ENCODE measurements around the gene ARHGEF40.

ARHGEF40 gene

DNA sequence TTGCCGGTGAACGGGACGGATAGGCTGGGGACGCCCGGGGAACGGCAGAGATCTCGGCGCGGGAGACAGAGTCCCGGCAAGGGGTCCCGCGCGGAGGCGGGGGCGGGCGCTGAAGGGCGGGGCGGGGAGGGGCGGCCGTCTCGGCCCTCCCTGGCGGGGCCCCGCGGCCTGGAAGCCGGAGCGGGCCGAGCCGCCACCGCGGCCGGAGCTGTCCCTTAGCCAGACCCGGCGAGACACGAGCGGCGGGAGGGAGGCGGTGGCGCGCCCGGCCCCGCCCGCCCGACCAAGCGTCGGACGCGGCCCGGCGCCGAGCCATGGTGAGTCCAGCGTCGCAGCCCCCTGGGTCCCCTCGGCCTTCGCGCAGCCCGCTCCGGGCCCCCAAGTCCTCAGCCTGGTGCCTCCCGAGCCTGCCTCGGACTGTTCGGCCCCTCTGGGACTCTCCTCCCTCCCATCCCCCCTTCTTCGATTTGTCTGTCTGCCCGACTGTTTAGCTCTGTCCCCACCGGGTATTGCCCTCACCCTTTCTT, at the start of gene ARHGEF40:
TSS of gene ARHGEF40 (plus strand) at position 222 of the 527 bp plus-strand sequence. CDS start at position 315, 93 bp downstream.
- peak; percentile 61 for DNase-seq

DNA sequence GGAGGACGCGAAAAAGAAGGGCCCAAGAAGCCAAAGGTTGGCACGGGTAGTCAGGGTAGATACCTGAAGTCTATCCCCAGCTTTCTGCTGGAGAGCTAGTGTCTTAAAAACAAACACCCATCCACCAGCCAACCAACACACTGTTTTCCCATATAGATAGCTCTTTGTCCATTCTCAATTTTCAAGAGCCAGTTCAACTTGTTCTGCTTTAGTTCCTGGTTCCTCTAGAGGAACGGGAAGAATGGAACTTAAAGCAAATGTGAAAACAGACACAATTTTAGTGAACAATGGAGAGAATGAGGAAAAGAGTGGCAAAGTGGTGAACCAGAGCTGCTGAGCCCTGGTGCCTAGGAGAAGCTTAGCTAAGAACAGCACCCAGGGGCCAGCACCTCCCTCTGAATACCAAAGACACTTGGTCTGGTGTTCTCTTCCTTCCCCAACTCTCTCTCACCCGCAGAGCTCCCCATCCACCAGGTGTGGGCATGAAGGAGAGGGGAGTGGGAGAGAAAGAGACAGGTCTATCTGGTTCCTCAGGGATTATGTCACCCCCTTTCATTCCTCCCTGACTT, 49.0 kb upstream of the ARHGEF40 start:
- DNase-seq = no peak

DNA sequence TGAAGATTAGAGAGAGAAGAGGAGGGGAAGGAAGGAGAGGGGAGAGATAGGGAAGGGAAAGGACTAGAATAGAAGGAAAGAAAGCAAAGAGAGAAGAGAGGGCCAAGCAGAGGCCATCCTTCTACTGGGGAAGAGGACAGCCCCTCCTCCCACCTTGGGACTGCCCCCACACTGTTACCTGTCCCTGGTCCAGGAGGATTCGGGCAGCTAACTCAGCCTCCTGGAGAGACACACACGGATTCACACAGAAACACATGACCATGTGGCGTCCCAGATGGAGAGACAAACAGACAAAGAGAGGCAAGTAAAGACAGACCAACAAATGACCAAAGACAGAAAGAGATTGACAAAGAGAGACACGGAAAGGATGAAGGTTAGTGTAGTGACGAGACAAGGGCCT, 47.4 kb upstream of the ARHGEF40 start:
- no peak for DNase-seq

DNA sequence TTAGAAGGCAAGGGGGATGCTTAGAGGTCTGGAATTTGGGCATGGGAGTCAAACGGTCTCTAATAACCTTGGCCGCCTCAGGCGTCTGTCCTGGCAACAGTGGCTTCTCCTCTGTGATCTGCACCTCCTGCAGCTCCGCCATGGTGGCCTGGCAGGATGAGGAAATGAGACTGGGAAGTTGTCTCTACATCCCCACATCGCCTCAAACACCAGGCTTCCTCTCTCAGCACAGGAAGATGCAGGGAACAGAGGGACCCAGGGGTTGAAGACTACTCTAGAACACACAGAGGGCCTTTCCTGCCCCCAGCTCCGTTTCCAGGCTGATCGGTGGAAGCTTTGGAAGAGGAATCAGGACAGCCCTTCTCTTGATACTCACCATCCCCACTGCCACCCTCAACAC, 46.9 kb upstream of the ARHGEF40 start:
- peak; percentile 42 for DNase-seq

DNA sequence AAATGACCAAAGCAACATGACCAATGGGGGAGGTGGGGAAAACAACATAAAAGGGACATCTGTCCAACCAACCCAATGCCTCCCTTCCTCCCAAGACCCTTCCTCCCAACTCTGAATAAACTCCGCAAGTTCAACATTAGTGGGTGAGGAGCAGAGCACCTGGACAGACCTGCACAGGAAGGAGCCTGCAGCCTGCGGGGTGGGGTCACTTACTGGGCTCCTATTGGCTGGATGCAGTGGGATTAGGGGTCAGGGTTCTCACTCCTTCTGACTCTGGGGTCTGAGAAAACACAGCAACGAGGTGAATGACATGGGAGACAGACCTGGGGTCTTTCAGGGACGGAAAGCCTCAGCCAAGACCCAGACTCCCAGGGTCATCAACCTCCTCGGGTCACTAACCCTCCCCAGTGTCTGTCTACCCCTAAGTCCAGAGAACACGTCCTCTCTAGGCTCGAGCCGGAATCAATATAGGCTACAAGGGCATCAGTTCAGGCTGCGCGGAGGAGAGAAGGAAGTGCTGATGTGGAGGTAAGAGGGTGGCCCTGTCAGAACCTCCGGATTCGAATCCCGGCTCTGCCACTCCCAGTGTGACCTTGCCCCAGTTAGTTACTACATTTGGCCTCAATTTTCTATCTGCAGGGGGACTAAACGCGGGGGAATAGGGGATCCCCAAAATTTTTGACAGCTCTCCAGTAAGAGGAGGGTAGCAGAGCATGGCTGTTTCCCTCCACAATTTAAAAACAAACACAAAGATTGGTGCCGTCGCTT, 46.1 kb upstream of the ARHGEF40 start:
- DNase-seq = no peak

DNA sequence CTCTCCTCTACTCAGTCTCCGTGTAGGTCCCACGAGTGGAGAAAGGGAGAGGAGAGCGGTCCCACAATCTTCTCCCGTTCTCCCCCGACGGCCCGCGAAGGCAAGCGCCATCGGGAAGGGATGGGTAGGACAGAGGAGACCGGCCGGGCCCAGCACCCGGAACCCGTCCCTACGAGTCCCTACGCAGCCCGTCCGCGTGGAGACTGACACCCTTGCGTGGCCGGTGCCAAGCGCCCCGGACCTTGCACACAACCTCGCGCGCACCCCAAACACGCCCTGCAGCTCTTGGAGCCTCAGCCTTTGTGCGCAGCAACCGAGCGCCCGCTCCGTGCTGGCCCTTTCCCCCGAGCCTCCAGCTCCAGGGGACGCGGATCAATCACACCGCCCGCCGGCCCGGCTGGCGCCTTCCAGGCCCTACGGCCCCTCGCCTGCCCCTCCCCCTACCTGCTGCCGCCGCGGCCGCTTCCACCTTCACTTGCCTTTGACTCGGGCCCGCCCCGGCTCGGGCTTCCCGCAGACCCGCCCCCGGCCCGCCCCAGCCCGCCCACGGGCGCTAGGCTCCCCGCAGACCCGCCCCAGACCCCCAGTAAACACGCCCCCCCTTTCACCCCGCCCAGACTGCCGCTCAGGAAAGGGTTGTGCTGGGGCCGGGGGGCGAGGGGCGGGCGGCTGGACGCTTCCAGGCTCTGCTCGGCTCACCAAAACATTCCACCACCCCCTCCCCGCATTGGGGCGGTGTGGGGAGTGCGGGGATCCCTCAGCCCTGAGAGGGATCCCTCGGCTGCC, 45.3 kb upstream of the ARHGEF40 start, which contains the start of gene NDRG2:
TSS of gene NDRG2 (minus strand) at position 477 of the 786 bp plus-strand sequence. CDS start 1,746 bp downstream, outside the sequence.
- no peak for DNase-seq

DNA sequence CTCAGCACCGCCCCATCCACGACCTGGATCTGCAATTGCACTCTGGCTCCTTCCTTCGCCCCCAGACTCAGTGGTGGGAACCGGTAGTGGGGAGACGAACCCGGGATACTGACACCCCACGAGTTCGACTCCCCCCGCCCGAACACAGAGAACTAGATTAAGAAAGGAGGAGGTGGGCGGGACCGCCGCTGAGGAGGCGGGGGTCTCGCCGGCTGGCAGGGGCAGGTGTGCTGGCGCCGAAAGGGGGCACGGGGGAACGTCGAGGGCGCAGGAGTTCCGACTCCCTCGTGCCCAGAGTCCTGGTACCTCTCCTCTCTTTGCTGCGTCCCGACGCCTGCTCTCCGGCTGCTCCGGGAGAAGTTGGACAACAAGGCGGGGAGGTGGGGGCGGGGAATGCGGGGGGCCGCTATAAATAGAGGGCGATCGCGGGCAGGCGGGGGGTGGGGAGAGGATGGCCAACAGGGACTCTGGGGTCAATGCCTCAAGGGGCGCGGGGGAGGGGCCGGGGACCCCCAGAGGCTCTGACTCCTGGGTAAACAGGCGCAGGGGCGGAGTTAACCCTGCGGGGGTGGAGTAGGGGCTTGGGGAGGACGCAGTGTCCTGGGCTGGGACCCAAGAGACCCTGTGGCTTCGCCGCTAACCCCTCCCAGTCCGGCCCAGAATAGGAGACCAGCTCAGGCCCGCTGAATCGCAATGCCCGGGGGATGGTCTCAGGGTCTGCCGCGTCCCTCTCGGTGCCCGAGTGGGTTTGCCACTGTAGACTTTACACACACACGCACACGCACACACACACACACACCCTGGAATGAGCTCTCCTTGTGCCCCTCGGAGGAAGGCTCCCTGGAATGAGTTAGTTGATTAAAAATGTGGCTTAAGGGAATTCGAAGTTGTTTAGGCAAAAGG, 44.5 kb upstream of the ARHGEF40 start:
- no peak for DNase-seq

DNA sequence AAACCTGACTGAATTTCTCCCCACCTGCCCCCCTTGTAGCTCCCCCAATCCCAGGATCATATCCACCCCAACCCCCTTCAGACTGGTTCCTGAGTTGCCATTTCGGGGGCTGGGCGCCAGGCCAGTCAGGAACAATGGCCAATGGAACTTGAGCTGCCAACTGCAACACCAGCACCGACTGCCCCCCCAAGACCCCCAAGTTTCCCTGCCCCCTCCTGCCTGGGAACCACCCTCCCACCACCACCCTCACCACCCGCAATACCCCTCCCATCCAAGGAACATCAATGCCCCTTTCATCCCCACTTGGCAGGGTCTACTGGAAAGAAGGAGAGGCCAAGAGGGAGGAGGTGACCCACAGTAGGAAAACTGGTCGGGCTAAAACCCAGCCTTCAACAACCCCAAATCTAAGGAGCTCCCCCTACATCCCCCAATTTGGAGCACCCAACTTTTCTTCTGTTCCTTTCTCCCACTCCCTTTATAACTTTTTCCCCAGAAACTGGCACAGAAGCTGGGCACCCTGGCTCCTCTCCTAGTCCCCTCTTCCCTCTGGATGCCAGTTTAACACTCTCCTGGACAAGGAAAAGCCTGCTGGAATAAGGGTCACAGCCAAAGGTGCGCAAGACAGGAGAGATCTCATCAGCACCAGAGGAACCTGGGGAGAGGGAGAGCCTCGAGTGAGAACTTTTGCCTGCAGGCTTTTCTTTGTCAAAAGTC, 43.7 kb upstream of the ARHGEF40 start:
- no peak for DNase-seq

DNA sequence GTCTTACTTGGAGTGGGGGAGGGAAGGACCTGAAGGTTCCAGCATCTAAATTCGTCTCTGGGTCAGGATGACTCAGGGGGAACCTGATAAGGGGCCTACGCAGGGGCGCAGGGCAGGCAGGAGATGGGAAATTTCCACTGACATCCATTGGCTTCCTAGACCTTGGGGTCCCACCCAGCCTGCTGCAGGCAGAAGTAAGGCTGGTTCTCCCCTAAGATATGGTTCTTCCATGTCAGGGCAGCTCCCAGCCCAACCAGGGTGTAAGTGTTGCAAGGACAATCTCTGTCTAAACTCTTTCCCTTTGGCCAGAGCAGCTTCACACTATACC, 43.2 kb upstream of the ARHGEF40 start:
- no peak for DNase-seq

DNA sequence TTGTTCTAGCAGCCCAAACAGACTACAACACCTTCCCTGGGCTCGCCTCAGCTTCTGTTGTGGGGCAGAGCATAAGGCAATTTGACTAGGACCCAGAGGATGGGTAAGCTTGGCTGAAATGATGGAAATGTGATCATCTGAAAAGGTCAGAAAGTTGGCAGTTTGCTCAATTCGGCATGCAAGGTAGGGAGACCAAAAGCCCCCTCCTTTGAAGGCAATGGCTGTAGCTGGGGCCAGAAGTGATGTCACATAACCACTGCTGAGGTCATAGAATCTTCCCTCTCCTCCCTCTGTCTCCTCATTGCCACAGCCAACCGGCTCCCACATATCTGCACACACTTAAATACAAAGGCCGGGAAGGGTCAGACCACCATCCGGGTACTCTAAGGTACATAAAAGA, 40.2 kb upstream of the ARHGEF40 start, which contains the start of gene TPPP2:
TSS of gene TPPP2 (plus strand) at position 301 of the 400 bp plus-strand sequence. CDS start 365 bp downstream, outside the sequence.
- DNase-seq = no peak

DNA sequence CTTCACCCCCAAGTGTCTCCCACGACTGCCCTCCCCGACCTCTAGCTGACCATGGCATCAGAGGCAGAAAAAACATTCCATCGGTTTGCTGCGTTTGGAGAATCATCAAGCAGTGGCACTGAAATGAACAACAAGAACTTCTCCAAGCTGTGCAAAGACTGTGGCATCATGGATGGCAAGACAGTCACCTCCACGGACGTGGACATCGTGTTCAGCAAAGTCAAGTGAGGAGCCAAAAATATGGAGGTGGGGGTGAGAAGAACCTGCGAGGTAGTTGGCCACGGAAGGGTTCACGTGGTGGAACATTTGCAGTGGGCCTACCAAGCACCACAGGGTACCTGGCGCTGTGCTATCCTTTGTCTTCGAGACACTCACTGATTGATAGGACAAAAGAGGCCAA, 39.6 kb upstream of the ARHGEF40 start:
- no peak for DNase-seq

DNA sequence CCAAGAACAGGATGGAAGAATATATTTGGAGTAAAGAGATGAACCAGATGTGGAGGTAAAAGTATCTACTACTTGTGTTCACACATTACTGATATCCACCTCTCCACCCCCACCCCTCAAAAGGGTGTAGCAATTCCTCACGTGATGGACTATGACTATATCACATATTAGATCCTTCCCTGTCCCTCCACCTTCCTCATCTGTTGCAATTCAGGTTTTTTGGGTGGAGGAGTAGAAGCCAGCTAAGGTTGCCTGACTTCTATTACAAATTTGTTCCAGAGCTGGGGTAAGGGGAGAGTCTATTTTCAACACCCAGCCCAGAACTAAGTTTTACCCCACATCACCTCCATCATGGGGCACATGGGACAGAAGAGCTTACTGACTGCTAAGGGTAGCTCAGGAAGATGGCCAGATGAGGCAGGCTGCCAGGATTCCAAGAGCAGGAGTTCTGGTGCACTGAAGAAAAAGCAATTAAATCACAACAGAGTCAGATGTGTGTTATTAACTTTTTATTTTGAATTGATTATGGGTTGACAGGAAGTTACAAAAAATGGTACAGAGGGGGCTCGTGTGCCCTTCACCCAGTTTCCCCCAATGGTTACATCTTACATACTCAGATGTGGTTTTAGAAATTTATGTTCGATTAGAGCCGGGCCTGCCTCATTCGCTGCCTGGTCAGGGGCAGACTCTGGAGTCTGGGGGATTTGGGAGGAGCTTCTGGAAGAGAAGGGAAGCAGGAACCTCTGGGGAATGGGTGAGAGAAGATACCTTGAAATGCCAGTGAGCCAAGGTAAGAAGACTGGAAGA, 37.6 kb upstream of the ARHGEF40 start:
- no peak for DNase-seq

DNA sequence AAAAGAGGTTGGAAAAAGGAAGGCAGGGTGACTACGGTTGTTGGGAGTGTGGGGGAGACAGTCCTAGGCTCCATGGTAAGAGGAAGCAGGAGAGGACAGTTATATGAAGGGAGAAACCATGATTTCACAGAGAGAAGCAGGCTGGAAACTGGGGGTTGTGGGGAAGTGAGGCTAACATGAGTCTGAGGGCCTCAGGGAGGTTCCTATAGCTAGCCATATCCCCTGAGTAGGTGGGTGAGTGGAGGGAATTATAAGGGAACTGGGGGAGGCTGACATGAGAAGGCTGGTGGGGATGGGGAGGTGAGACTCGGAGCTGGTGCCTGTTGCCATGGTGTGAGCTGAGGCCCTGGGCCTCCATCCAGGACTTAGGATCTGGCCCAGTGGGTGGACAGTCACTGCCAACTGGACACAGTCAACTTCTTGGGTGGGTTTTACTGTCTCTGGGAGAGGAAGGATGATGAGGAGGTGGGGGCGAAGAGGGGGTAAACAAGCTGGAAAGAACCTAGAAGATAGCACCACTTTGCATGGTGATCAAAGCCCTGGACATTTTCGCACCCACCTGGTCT, 36.9 kb upstream of the ARHGEF40 start:
- DNase-seq = no peak

DNA sequence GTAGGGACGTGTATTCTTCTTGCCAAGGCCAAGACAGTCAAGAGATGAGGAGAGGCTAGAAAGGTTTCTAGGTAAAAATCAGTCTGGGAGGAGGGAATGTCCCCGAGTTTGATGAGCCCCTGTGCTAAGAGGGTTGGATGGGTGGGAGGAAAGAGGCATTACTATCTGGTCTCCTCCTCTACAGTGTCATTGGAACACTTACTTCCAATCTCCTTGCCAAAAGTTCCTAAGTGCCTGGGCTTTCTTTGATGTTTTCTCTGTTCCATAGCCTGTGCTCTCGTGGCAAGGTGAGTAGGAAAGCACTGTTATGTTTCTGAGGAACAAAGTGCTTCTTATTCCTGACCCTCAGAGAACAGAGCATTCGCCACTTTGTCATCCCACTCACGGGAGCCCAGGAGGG, 35.4 kb upstream of the ARHGEF40 start, which contains the start of gene RNASE13:
TSS of gene RNASE13 (minus strand) at position 101 of the 400 bp plus-strand sequence. CDS start 519 bp downstream, outside the sequence.
- no peak for DNase-seq

DNA sequence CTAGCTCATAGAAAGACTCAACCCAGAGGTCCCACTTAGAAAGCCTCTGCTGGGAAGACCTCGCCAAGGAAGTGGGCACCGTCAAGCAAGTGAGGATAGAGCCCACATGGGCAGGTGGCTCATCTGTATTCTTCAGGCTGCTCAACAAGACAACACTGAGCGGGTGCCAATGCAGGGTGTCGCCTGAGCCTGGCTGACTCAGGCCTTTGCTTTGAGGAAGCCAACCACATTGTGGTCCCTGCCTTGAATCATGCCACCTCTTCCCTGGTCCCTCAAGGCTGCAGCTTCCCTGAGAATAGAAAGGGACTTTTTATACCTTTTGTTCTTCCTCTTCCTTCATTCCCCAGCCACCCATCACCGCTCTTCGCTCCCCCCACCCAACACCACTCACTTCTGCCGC, 33.4 kb upstream of the ARHGEF40 start:
- peak; percentile 55 for DNase-seq

DNA sequence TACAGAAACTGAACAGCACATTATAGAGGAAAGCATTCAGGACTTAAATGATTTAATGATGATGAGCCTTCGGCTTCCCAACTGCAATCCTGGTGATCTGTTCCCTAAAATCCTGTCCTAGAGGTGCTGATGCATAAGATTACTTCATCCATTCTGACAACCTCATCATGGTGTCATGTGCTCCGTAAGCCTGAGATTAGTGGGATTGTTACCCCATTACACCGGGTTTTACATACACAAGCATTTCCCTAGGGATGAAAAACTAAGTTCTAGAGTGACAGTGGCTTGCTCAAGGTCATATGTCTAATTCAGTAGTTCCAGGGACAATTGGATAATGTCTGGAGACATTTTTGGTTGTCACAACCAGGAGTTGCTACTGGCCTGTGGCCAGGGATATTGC, 32.9 kb upstream of the ARHGEF40 start:
- peak; percentile 46 for DNase-seq

DNA sequence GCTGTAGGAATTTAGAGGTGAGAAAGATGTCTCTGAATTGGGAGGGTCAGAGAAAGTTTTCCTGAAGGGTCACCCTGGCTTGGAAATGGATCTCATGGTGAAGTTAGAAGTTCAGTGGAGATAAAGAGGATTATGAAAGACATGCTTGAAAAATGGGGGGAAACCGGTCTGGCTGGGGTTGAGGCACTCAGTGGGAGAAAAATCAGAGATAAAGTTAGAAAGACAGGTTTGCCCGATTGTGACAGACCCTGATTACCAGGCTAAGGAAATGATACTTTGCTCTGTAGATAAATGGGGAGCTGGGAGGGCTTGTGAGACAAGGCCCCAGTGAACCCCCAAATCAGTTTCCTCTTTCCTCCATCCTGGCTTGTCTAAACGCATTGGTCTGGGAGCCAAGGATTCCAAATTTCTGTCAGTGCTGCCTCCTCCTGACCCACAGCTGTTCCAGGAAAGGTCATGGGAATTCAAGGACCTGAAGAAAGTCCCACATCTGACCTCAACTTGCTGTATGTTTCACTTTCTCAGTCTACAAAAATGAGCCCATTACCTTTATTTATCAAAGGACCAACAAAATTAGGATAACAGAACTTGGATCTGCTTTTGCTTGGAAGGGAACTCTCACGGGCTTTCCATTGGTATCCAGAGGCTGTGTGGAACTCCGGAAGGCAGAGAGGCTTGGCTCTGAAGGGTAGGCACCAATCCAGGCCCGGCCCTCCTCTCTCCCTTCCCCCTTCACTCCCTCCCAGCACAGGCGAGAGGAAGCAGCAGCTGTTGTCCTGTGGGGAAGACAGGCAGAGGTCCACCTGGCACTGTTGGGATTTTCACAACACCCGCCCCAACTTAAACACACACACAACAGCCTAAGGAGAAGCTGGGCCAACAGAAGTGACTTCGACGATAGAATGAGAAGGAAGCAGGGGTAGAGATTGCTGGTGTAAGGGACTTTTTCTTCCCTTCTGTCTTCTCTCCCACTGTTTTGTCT, 31.4 kb upstream of the ARHGEF40 start:
- DNase-seq = no peak

DNA sequence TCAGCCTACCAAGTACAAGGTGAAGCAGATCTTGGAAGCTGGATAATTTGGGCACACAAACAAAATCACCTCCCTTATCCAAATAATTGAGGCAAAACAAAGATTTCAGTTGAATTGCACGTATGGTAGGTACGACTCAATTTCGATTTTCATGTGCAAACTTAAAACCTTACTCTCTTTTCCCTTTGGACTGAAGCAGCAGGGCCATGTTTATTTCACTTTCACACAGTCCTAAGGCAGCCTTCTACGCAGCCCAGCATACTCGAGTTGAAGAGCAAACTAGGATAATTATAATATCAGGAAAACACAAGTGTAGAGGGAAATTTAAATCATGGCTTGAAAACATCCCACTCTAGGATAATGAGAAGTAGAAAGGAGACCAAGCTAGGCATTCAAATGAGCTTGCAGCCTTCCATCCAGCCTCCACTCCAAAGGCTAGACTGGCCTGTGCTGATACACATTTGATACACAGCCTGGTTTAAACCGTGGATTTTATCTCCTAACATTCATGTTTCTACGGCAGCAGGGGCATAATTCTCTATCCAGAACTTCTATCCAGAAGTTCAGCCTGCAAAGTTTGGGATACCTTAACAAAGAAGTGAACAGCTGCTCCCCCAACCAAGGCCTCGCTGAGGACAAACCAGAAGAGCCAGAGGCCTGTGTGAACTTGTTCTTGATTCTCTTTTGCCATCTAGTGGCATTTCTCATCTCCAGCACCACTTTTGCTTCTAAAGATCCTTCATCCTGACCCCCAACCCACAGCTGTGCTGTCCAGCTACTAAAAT, 30.3 kb upstream of the ARHGEF40 start:
- peak; percentile 66 for DNase-seq
